ENCODE data around the gene MAD2L1.
A peak's percentile ranks its signal among the peaks of the same experiment; 100 is the strongest.
"Not testable (repeated sequence)": the region's sequence is repeated elsewhere in the genome, so short reads cannot be mapped to it uniquely, and the experiment has no call there.

Gene MAD2L1

DNA sequence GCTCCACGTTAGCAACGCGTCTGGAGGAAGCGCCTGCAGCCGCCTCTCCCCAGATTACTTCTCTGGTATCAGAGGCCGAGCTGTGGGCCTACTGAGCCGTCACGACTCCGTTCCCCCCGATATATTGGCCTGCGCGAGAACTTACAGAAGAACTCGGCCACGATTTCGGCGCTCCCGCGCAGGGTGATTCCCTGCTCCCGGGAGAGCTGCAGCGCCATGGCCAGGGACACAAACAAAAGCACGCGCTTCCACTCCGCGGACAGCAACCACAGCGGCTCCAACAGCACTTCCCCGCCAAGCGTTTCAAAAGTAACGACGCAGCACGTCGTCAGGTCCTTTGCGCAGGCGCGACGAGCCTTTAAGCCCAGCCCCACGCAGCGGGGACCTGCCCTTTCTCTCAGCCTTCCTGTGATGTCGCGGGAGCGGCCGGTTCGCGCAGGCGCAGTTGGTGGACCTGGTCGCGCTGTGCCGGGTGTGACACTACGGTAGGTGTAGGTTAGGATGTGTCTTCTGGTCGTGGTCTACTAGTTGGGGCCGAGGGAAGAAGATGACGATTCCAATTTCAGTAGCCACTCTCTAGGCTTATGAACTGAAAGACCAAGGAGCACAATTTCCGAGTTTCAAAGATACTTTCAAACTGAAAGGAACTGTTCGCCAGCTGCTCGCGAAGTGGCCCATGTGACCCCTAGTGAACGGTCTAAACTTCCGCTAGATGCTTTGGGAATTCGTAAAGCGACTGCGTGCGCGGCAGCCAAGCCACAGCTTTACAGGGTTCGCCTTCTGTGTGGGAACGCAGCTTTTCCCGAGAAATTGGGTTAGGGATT is at the start of gene MAD2L1:
MAD2L1 (minus strand) TSS at position 332 of the 824 bp plus-strand sequence; CDS start at position 218, 114 bp downstream.
- Mint-ChIP-seq H3K4me1 (ENCODE audit: low read depth) (peaks cover 67% of the 10 kb centered on the region), H3K27ac (peak within 1 kb of the TSS; percentile 96), H3K36me3 (ENCODE audit: low read depth) (peaks cover 39% of the 10 kb centered on the region), H3K9me3 (no peaks in the 10 kb centered on the region), H3K4me3 (peak within 1 kb of the TSS; percentile 90), H3K27me3 (no peaks in the 10 kb centered on the region)

DNA sequence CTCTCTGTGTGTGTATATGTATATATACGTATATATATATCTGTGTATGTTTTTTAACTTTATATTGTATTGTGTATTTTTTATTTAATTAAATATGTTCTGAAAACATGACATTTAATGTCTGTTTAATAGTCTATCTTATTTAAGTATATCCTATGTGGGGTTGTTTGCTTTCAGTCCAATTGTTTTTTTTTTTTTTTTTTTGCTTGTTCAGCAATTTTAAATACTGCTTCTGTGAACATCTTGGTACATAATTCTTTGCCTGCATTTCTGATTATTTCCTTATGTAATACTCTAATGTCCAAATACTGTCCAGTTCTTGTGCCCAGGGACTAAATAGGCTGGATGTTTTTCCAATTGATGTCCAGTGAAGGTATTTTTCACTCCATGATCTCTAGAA is 45.1 kb upstream of the MAD2L1 start:
- peaks cover 2% of the 10 kb centered on the region for H3K9me3 Mint-ChIP-seq
- no peaks in the 10 kb centered on the region for H3K36me3 Mint-ChIP-seq (ENCODE audit: low read depth)
- H3K4me3 Mint-ChIP-seq: no peak overlapping the region
- H3K4me1 Mint-ChIP-seq (ENCODE audit: low read depth): no peaks in the 10 kb centered on the region
- H3K27ac Mint-ChIP-seq: no peak overlapping the region
- peaks cover 4% of the 10 kb centered on the region for H3K27me3 Mint-ChIP-seq

DNA sequence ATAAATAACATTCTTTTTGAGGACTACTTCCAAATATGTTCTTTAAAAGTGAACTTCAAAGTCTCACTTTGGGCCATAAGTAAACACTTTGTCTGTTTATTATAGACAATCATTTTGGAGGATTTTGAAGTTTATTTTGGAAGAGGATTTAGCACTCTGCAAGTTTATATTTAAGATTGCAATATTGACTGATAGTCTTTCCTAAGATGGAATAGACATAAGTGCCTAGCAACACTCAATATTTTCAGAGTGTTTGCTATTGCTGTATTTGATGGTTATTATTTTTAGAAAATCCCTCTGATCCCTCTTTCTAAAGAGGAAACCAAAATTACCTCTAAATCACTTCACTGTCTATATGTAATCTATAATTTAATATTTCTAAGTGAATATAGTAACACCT is 42.8 kb upstream of the MAD2L1 start:
- Mint-ChIP-seq H3K36me3 (ENCODE audit: low read depth) (no peaks in the 10 kb centered on the region), H3K27me3 (peaks cover 4% of the 10 kb centered on the region), H3K4me3 (no peak overlapping the region), H3K9me3 (no peaks in the 10 kb centered on the region), H3K27ac (no peak overlapping the region), H3K4me1 (ENCODE audit: low read depth) (no peaks in the 10 kb centered on the region)

DNA sequence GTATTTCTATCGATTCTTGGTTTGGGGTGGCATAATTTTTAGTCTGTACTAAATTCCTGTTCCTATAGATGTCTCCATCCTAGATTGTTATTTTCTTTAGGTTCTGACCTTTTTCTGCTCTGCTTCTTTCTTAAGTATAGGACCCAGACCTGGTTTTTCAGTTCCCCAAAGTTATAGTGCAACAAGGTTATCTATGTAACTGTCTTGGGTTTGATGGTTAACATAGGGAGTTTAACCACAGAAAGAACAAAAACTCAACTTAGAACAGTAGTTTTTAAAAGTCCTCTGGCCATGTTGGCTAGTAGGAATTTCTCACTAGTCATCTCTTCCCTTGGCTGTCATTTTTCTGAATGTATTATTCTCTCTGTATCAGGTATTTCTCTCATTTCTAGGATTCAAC is 38.8 kb upstream of the MAD2L1 start:
- H3K4me1 Mint-ChIP-seq (ENCODE audit: low read depth): no peaks in the 10 kb centered on the region

DNA sequence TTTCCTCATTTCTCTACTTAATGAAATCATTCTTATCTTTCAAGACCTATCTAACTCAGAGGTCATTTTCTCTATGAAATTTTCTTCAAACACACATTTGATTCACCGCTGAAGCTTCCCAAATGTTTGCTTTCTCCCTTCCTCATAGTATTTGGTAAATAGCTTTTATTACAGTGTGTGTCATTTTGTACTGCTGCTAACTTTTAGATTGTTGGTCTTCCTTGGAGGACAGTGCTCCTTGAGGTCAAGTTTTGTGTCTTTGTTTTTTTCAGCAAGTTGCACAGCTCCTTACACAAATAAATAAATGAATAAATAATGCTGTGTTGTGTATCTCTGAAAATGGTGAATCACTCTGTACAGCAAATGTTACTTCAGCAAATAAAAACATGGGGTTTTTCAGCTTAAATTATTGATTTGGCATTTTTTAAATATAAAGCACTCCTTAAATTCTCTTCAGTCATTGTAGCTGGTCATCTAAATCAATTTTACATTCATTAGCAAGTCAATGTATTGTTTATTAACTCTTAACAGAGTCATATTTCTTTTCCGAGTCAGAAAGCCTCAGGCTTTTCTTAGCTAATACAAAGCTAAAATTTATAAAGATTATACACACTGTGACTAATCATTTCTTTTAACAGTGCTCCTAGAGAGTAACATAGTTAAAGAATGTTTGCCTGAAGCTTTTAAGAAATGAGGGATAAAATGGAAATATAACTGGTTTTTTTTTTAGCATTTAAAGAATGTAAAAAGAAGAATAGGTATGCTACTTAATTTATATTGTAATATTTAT is 30.1 kb upstream of the MAD2L1 start:
- Mint-ChIP-seq H3K4me3 (no peak overlapping the region), H3K36me3 (ENCODE audit: low read depth) (no peaks in the 10 kb centered on the region), H3K4me1 (ENCODE audit: low read depth) (no peaks in the 10 kb centered on the region), H3K27me3 (peaks cover 12% of the 10 kb centered on the region), H3K27ac (no peak overlapping the region), H3K9me3 (no peaks in the 10 kb centered on the region)

More for the DNA sequence above, 38.8 kb upstream of the MAD2L1 start:
- Mint-ChIP-seq H3K9me3 (no peaks in the 10 kb centered on the region), H3K36me3 (ENCODE audit: low read depth) (no peaks in the 10 kb centered on the region), H3K27ac (no peak overlapping the region), H3K27me3 (no peaks in the 10 kb centered on the region), H3K4me3 (no peak overlapping the region)

DNA sequence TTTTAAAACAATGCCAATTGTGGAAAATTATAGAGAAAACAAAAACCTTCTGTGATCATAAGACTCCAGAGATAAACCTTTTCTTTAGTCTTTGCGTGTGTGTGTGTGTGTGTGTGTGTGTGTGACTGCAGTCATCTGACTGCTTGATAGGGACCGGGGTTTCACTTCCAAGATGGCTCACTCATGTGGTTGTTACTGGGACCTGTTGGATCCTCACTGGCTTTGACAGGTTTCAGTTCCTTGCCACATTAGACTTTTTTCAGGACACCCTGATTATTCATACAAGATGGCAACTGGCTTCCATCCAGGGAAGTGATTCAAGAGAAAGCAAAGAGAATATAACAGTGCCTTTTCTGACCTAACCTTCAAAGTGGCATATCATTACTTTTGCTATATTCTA is 21.9 kb upstream of the MAD2L1 start:
- Mint-ChIP-seq H3K4me1 (ENCODE audit: low read depth) (no peaks in the 10 kb centered on the region), H3K27ac (no peak overlapping the region), H3K4me3 (no peak overlapping the region), H3K9me3 (peaks cover 23% of the 10 kb centered on the region), H3K27me3 (no peaks in the 10 kb centered on the region), H3K36me3 (ENCODE audit: low read depth) (no peaks in the 10 kb centered on the region)

DNA sequence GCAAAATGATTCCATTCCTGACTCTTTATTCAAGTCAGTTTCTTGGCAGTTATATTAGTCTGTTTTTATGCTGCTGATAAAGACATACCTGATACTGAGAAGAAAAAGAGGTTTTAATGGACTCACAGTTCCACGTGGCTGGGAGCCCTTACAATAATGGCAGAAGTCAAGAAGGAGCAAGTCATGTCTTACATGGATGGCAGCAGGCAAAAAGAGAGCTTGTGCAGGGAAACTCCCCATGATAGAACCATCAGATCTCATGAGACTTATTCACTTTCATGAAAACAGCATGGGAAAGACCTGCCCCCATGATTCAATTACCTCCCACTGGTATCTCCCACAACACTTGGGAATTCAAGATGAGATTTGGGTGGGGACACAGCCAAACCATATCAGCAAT is 21.4 kb upstream of the MAD2L1 start:
- not testable (repeated sequence) for H3K4me3 Mint-ChIP-seq; H3K27me3 Mint-ChIP-seq; H3K4me1 Mint-ChIP-seq (ENCODE audit: low read depth); H3K27ac Mint-ChIP-seq; H3K36me3 Mint-ChIP-seq (ENCODE audit: low read depth)
- H3K9me3 Mint-ChIP-seq: peaks cover 23% of the 10 kb centered on the region

DNA sequence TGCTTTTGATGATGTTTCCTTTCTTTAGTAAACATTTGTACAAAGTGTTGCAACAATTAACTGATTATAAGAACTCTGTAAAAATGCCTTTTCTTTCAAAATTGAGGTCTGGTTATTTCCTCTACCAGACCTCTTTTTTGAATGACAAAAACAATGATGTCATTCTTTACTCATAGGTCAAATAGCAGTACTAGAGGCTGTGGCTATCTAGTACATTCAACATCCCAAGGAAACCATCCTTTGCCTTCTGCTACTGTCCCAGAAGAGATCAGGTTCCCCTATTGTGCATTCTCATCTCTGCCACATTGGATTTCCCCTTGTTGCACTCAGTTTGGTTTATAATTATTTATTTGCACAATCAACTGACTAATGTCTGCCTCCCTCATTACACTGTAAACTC is 19.1 kb upstream of the MAD2L1 start:
- Mint-ChIP-seq H3K4me3 (no peak overlapping the region), H3K9me3 (peaks cover 23% of the 10 kb centered on the region), H3K27ac (no peak overlapping the region), H3K27me3 (peaks cover 5% of the 10 kb centered on the region), H3K36me3 (ENCODE audit: low read depth) (no peaks in the 10 kb centered on the region), H3K4me1 (ENCODE audit: low read depth) (no peaks in the 10 kb centered on the region)

DNA sequence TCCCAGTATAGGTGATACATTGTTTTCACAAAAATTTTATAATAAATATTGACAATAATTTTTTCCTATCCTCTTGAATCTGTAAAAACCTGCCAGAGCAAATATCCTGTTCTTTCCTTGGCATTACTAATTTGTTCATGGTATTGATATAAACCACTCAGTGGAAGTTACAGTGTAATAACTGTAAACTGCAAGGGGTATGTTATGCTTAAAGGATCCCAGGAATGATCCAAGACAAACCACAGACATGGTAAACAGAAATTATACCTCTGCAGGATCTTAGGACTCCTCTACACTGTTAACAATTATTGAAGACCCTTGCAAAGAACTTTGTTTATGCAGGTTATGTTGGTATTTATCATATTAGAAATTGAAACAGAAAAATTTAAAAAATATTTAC is 17.7 kb upstream of the MAD2L1 start:
- Mint-ChIP-seq H3K4me1 (ENCODE audit: low read depth) (no peaks in the 10 kb centered on the region), H3K27me3 (peaks cover 5% of the 10 kb centered on the region), H3K9me3 (peaks cover 15% of the 10 kb centered on the region), H3K36me3 (ENCODE audit: low read depth) (no peaks in the 10 kb centered on the region), H3K27ac (no peak overlapping the region), H3K4me3 (no peak overlapping the region)

DNA sequence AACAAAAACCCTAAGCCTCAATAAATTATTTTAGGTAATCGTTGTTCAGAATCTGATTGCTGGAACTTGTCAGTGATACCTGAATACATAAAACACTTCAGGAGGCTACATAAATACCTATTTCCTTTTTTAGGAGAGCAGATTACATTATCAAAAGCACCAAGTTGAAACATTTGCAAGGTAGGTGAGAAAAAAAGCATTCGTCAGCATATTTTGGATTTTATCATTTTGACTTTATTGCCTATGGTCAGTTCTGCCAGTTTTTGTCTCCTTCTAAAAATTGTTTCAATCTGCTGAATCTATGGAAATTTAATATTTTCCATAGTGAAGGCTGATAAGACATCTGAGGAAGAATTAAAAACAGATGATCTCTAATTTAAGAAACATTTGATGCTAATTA is 16.5 kb upstream of the MAD2L1 start:
- no peak overlapping the region for H3K27ac Mint-ChIP-seq
- no peak overlapping the region for H3K4me3 Mint-ChIP-seq
- peaks cover 5% of the 10 kb centered on the region for H3K27me3 Mint-ChIP-seq
- H3K9me3 Mint-ChIP-seq: peaks cover 7% of the 10 kb centered on the region
- no peaks in the 10 kb centered on the region for H3K4me1 Mint-ChIP-seq (ENCODE audit: low read depth)
- no peaks in the 10 kb centered on the region for H3K36me3 Mint-ChIP-seq (ENCODE audit: low read depth)

DNA sequence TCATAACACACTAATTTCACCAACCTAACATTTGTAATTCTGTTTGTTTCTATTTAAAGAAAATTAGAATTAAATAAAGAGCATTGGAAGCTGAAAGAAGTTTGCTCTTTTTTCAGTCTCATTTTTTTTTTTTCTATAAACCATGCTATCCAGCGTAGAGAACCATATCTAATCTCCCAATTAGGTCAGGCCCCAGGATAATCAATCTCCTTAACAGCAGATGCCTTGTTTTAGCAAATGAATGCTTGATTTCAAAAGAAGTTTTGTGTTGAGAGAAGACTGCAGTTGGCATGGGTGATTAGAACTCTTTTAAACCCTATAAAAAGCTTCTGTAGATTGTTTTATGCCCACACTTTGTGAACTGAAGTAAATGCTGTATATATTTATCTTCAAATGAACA is 15.6 kb upstream of the MAD2L1 start:
- no peaks in the 10 kb centered on the region for H3K36me3 Mint-ChIP-seq (ENCODE audit: low read depth)
- H3K4me3 Mint-ChIP-seq: no peak overlapping the region
- no peak overlapping the region for H3K27ac Mint-ChIP-seq
- H3K4me1 Mint-ChIP-seq (ENCODE audit: low read depth): no peaks in the 10 kb centered on the region
- peaks cover 5% of the 10 kb centered on the region for H3K27me3 Mint-ChIP-seq
- no peaks in the 10 kb centered on the region for H3K9me3 Mint-ChIP-seq

DNA sequence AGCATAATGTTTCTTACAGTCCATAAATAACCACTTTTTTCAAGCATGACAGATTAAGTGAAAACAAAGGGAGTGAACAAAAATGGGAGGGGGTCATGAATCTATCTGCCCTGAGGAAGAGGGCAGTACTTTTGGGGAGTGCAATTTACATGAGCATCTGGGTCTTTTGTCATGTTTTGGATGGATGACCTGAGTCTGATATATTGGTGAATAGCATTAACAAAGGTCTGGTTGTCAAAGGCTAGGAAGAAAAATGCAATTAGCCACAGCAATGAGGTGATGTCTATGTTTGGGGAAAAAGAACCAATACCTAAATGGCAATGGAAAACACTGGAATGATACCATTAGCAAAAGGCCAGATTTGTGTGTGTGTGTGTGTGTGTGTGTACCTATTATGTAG is 15.1 kb upstream of the MAD2L1 start:
- H3K4me1 Mint-ChIP-seq (ENCODE audit: low read depth): no peaks in the 10 kb centered on the region
- H3K27ac Mint-ChIP-seq: no peak overlapping the region
- peaks cover 5% of the 10 kb centered on the region for H3K27me3 Mint-ChIP-seq
- no peaks in the 10 kb centered on the region for H3K36me3 Mint-ChIP-seq (ENCODE audit: low read depth)
- no peaks in the 10 kb centered on the region for H3K9me3 Mint-ChIP-seq
- no peak overlapping the region for H3K4me3 Mint-ChIP-seq

DNA sequence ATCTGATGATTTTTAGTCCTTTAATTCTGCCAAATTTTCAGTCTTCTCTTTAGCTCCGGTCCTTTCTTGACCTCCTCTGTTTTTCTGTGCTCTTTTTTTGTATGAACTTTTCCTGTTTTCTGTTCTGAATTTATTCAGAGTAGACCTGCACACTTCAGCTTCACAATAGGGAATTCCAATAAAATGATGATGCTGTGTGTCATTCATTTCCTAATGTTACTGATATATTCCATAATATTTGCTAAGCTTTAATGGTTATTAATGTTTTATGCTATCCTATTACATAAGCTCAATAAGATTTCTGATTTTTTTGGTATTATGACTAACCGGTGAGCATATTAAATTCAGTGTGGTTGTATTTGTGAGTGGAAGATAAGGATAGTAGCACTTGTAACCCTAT is 13.9 kb upstream of the MAD2L1 start:
- Mint-ChIP-seq H3K36me3 (ENCODE audit: low read depth) (no peaks in the 10 kb centered on the region), H3K4me1 (ENCODE audit: low read depth) (no peaks in the 10 kb centered on the region), H3K27me3 (peaks cover 5% of the 10 kb centered on the region), H3K27ac (no peak overlapping the region), H3K4me3 (no peak overlapping the region), H3K9me3 (no peaks in the 10 kb centered on the region)

DNA sequence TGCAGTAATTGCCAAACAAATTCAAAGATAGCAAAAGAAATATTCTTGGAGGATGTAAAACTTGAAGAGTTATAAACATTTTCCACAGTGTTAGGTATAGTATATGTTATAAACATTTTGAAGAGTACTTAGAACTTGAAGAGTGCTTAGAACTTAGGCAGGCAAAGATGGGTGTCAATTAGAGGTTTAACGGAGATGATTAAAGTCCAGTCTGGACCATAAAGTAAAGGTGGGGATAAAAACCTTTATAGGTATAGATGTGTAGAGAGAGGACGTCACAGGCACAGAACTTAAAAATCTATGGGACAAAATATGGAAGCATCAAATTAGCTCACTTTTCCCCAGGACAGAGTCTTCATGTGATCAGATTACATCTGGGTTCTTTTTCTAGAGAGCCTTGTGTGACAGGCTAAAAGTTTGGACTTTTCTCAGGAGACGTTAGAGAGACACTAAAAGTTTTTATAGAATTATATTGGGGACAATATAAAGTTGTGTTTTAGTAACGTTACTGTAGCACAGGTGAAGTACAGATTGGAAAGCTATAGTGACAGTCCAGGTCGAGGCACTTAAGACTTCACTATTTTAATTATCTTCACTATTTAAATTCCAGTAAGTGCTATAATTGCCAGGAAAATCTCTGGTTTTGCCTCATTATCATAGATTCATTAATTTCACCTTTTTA is 13.3 kb upstream of the MAD2L1 start:
- Mint-ChIP-seq H3K4me1 (ENCODE audit: low read depth) (no peaks in the 10 kb centered on the region), H3K27me3 (peaks cover 5% of the 10 kb centered on the region), H3K36me3 (ENCODE audit: low read depth) (no peaks in the 10 kb centered on the region), H3K4me3 (no peak overlapping the region), H3K27ac (no peak overlapping the region), H3K9me3 (no peaks in the 10 kb centered on the region)

DNA sequence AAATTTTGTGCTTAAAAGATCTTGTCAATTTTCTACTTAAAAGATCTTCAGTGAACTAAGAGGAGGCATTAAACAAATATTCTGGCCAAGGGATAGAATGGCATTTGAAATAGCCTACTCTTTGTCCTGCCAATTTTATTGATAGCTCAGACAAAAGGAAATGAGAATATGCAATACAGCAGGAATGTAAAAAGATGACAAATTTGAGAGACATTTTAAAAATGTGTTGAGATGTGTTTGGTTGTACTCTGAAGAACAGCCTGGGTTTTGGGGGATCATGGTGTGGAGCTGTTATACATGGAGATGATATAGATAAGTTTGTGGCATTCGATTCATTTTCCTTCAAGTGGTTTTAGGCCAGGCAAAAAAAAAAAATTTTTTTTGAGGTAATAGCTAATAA is 11.6 kb upstream of the MAD2L1 start:
- Mint-ChIP-seq H3K27ac (no peak overlapping the region), H3K9me3 (no peaks in the 10 kb centered on the region), H3K4me1 (ENCODE audit: low read depth) (no peaks in the 10 kb centered on the region), H3K36me3 (ENCODE audit: low read depth) (no peaks in the 10 kb centered on the region), H3K27me3 (peaks cover 5% of the 10 kb centered on the region), H3K4me3 (no peak overlapping the region)

Measured in stimulated activated naive CD8-positive, alpha-beta T cell treated with anti-CD3 and anti-CD28 coated beads, Interleukin-15, Interleukin-2, amounts not matched to agents 100 ng/mL and 50 ng/mL, for 24 hours (primary cell).